NCI-H1694 (cell line): ENCODE results near the gene CD200.
"Not testable (repeated sequence)": the region's sequence is repeated elsewhere in the genome, so short reads cannot be mapped to it uniquely, and the experiment has no call there.

Source experiments
- DNase-seq: peaks from one replicate; lab custom pipeline; 2025; lab: John Stamatoyannopoulos, UW

Gene CD200

GRCh38 chr3:112357930-112358780 lies 25.2 kb downstream of the CD200 start:
- no peak for DNase-seq

GRCh38 chr3:112360561-112360960 lies 27.6 kb downstream of the CD200 start:
- DNase-seq, result no peak

GRCh38 chr3:112362221-112362620 lies 29.3 kb downstream of the CD200 start:
- DNase-seq, result no peak

- no peak for DNase-seq
Observed at GRCh38 chr3:112364291-112364690, 31.3 kb downstream of the CD200 start.

- DNase-seq, result no peak
Observed at GRCh38 chr3:112365035-112365434, 32.1 kb downstream of the CD200 start.

DNA sequence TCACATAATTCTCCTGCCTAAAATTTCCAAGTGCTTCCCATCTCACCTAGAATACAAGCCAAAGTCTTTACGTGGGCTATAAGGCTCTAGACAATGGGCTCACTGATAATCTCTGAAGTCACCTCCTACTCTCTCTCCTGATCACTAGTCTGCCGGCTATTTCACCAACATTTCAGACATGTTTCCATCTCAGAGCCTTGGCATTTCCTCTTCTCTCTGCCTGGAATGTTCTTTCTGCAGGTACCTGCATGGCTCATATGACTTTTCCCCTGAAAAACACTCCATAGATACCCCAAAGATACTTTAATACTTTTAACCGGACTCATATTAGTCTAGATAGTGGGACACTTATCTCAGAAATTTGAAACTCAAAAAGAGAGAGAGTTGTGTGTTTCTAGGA lies 32.7 kb downstream of the CD200 start:
- DNase-seq, result no peak

DNA sequence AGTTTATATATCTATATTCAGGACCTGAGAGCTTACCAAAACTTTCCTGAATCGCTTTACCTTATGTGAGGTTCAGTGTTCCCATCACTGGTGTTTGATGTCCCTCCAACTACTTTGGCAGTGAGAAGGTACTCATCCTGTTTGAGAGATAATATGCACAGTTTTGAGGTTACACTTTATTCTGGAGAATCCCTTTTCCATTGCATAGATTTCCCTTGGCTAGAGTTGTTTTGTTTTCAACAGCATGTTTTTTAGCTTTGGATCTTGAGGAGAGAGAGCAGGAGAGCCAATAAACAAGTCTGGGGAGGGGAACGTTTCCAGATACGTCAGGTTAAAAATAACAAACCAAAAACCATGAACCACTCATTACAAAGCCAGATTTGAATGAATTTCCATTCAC lies 33.6 kb downstream of the CD200 start:
- DNase-seq, result no peak

DNA sequence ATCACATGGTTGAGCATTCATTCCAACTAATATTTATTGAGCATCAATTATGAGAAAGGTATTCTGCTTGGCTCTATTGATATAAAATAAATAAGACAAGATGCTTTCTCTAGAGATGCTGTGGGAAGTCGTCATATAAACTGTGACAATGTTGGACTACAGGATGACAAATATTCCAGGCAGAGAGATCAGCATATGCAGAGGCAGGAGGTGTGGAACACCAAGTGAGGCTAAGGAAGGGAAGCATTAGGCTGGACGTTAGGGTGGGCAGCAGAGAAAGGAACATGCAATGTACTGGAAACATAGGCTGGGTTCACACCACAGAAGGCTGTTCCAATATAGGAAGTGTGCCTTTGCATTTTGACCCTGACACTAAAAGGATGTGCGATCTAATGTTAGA lies 38.6 kb downstream of the CD200 start:
- DNase-seq, result no peak

DNA sequence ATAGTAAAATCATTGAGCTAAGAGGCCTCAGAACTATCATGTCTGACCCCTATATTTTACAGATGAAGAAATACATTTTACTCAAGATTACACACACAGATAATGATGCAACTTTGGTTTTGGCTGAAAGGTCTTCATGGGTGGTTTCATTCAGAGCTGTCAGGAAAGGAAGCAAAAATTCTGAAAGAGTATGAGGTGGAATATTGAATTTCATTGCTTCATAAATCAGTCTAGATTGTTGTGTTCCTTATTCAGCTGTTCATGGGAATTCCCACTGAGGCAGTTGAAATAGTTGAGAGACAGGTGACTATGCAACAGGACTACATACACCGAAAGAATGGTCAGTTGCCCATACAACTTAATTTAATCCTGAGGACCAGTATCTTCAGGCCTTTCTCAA lies 39.4 kb downstream of the CD200 start:
- no peak for DNase-seq

GRCh38 chr3:112373476-112373875 lies 40.5 kb downstream of the CD200 start:
- no peak for DNase-seq

DNA sequence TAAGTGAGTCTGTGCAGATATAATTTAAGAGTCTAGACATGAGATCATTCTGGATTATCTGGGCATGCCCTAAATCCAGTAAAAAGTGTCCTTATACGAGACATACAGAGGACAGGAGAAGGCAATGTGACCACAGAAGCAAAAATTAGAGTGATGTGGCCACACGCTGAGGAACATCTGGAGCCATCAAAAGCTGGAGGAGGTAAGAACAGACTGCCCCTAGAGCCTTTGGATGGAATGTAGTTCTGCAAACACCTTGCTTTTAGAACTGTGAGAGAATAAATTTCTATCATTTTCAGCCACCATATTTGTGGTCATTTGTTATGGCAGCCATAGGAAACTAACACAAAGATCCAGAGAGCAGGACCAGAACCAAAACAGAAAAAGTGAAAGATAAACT lies 41.0 kb downstream of the CD200 start:
- no peak for DNase-seq

DNA sequence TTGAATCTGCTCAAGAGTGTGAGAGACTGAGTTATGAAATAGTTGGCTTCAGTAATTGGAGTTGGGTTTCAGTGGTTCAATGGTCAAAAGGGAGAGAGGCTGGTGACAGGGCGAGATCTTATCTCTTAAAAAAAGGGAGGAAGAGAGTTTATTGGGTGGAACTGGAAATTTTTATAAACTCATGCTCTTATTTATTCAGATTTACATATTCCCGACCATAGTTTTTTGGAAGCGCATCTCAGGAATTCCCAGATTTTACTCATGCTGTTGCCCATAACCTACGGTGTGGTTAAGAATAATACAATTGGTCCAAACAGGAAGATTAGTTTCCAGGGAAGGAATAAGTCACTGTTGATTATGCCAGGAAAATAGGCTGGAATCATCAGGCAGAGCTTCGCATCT lies 41.4 kb downstream of the CD200 start:
- no peak for DNase-seq

DNA sequence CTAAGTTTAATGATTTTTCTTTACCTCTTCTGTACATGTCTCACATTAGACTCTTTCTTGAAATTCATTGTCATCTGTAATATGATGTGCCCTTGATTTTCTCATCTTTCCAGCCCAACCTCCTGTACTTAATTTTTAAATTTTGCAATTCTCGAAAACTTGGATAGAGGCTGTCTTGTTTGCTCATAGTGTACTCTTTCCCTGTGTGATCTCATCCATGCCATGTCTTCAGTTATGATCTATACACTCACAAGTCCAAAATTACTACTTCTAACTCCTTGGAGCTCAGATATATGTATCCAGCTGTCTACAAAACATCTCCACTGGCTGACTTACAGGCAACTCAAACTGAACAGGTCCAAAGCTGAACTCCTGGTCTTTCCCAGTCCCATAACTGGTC lies 42.2 kb downstream of the CD200 start:
- no peak for DNase-seq

GRCh38 chr3:112376241-112376911 lies 43.4 kb downstream of the CD200 start:
- DNase-seq, result no peak

- DNase-seq, result no peak
Observed at GRCh38 chr3:112376992-112377391, 44.0 kb downstream of the CD200 start.

DNA sequence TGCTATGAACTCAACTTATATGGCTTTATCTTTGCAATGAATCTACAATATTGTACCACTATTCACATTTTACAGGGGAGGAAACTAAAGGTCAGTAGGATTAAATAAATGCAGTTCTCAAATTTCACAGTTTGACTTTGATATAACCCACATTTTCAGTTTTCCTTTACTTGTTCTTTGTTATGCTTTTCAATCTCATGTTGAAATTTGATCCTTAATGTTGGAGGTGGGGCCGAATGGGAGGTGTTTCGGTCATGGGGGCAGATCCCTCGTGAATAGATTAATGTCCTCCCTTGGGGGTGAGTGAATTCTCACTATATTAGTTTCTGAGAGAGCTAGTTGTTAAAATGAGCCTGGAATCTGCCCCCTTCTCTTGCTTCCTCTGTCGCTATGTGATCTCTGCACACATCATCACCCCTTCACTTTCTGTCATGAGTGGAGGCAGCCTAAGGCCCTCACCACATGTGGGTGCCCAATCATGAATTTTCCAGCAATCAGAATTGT lies 44.7 kb downstream of the CD200 start:
- DNase-seq, result no peak

DNA sequence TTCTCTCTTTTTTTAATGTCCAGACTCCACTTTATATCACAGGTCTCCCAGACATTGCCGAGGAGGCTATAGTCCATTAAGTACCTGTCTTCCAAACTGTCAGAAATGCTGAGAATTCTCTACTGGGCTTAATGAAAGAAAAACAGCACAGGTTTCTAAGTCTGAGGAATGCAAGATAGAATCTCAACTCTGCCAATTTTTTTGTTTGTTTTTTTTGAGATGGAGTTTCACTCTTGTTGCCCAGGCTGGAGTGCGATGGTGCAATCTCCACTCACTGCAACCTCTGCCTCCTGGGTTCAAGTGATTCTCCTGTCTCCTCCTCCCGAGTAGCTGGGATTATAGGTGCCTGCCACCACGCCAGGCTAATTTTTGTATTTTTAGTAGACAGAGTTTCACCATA lies 45.4 kb downstream of the CD200 start:
- not testable (repeated sequence) for DNase-seq

DNA sequence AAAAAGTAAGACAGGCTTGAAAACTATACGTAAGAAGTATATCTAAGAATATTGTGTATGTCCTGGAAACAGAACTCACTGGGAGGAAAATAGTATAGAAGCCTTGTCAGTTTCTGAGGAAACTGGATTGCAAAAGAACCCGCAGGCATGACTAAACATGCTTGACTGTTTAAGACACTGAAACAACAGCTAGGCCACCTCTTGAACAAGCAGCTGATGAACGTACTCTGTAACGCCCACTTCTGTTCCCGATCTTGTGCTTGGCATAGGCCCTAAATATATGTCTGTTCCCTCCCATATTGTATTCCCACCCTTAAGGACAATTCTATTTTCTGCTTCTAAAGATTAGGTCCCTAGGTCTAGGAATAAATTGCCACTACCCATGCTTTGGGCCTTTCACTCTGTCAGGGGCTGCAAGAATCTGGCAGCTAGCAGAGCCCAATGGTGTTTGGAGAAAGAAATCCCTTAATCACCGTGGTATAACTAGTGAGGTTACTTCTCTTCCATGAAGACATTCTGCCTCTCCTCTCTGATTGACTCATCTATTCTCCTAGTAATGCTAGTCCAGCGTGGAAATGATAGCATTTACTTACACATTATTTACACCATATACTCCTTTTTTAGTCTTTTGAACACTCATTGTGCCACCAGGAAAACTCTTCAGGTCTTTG lies 46.2 kb downstream of the CD200 start:
- DNase-seq, result no peak

- DNase-seq, result no peak
Observed at GRCh38 chr3:112381673-112382542, 49.0 kb downstream of the CD200 start.

DNA sequence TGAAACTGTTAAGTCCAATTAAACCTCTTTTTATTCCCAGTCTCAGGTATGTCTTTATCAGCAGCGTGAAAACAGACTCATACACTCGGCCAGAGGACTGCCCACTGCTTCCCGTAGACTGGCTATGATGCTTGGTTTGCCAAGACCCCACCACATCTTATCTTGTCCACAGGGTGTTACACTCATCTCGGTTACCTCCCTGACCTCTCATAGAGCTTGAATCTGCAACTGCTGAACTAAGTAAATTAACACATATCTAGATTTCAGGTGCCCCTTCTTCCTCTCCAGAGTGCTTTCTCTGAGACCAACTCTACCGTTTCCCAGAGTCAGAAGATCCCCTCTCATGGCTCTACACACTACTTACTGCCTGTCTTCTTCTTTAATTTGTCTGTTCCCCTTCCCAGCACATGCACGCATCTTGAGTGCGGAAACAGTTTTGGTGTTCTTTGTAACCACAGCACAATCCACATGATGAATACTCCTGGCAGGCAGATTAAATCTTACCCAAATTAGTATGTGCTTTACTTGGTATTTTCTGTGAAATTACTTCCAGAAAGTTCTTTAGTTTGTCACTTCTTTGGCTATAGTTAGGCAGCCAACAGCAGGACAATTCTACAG lies 49.7 kb downstream of the CD200 start:
- no peak for DNase-seq

GRCh38 chr3:112384769-112385168 lies 51.8 kb downstream of the CD200 start:
- DNase-seq, result no peak
